Measurements from ENCODE around the gene PSMA1.

DNA sequence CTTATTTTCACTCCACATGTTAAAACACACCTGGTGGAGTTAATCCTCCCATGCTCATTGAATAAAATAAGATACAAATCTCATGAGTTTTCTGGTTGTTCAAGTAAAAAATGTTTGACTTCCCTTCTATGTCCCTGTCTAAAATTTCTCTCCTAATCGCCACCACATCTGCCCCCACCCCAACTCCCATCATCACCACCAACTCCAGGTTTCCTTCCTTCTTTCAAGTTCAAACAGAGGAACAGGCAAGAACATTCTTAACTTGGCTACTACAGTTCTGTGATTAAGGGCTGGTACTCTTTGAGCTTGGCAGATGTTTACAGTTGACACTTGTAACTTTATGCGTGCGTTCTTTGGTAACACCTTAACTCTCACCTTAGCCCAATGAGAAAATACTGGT is 9.1 kb upstream of the PSMA1 start:
- TF ChIP-seq, protein P1, sequence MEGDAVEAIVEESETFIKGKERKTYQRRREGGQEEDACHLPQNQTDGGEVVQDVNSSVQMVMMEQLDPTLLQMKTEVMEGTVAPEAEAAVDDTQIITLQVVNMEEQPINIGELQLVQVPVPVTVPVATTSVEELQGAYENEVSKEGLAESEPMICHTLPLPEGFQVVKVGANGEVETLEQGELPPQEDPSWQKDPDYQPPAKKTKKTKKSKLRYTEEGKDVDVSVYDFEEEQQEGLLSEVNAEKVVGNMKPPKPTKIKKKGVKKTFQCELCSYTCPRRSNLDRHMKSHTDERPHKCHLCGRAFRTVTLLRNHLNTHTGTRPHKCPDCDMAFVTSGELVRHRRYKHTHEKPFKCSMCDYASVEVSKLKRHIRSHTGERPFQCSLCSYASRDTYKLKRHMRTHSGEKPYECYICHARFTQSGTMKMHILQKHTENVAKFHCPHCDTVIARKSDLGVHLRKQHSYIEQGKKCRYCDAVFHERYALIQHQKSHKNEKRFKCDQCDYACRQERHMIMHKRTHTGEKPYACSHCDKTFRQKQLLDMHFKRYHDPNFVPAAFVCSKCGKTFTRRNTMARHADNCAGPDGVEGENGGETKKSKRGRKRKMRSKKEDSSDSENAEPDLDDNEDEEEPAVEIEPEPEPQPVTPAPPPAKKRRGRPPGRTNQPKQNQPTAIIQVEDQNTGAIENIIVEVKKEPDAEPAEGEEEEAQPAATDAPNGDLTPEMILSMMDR (IDR thresholded peaks at IDR 0.05) = no peak
- TF ChIP-seq POLR2A (IDR thresholded peaks at IDR 0.05) = no peak

Measured in adrenal gland (tissue), 5 donors.